Prostate gland (tissue), 2 donors: ENCODE data around the gene SHQ1. TPM values are rescaled to one million over a fixed set of nuclear protein-coding genes. Genes with fewer than 3 reads are reported as not detected.
"Not testable (repeated sequence)": the region's sequence is repeated elsewhere in the genome, so short reads cannot be mapped to it uniquely, and the experiment has no call there.

ENCODE experiments used
- DNase-seq: peaks from one replicate; pipeline ENCODE4 v3.0.0-alpha.2; 2019; ENCODE audit warnings: low spot score
- H3K27ac ChIP-seq, 2 donors: fragments of 200-600 bp; sonication (generic); 2 replicates each; pipeline ENCODE4 v1.5.1; 2017 to 2019
- H3K27me3 ChIP-seq: fragments of 200-600 bp; sonication (generic); replicated peaks from 2 replicates; pipeline ENCODE4 v1.5.1; 2019; ENCODE audit not compliant: insufficient read depth
- H3K36me3 ChIP-seq, 2 donors: fragments of 200-600 bp; sonication (generic); 1 replicate in 1 of 2; 2 replicates in 1 of 2; pipeline versions ENCODE4 v1.5.1 to v1.8.1; 2017 to 2019
- H3K4me1 ChIP-seq: fragments of 200-600 bp; sonication (generic); replicated peaks from 2 replicates; pipeline ENCODE4 v1.5.1; 2019
- H3K4me3 ChIP-seq, 2 donors: fragments of 200-600 bp; sonication (generic); 2 replicates each; pipeline ENCODE4 v1.5.1; 2017 to 2019
- H3K9me3 ChIP-seq: fragments of 200-600 bp; sonication (generic); 2 replicates; pipeline ENCODE4 v1.5.1; 2017
- POLR2A ChIP-seq: fragments of 450-650 bp; IDR thresholded peaks from one replicate; pipeline ENCODE4 v1.6.1; 2016; ENCODE audit warnings: antibody characterized with exemption, mild to moderate bottlenecking
- POLR2AphosphoS5 ChIP-seq: sonication (generic); formaldehyde crosslinking; IDR thresholded peaks from one replicate; pipeline ENCODE4 v1.6.1; 2017; ENCODE audit warnings: antibody characterized with exemption
- WGBS: methylation state at CpG from one replicate; pipeline ENCODE4 v1.1.5; 2018; 5-methylcytosine and 5-hydroxymethylcytosine counted together
- intact Hi-C: fragments of 100-400 bp; cut with DNase I; formaldehyde crosslinking; loops from one replicate; pipeline ENCODE4 v1.14.2; 2022
- total RNA-seq, 2 donors: library from RNA; depleted of rRNA; stranded (reverse); fragments of >200 nt; gene quantifications; one replicate each; pipeline ENCODE4 v1.1.0, GENCODE V29; 2016
- TF ChIP-seq, protein P1 (sequence below), 4 experiments: fragments of 200-600 bp in 2 of 4; fragments of 450-650 bp in 2 of 4; sonication (generic) in 2 of 4; IDR thresholded peaks; 1 replicate in 3 of 4; 2 replicates in 1 of 4; pipeline ENCODE4 v1.5.1; 2016 to 2019; ENCODE audit warnings: antibody characterized with exemption in 4 of 4, mild to moderate bottlenecking in 2 of 4, moderate library complexity in 2 of 4

Gene SHQ1
- total RNA-seq, 2 donors from 2014 or later = 12.9 to 31.9 TPM

- no peak overlapping the region for H3K4me3 ChIP-seq
- no peak for DNase-seq
- H3K4me1 ChIP-seq = no peaks in the 10 kb centered on the region
- no peaks in the 10 kb centered on the region for H3K9me3 ChIP-seq
- H3K36me3 ChIP-seq = no peaks in the 10 kb centered on the region
- 60% methylated on average over 17 of the region's 17 CpGs for WGBS
- intact Hi-C loops = no loop called here
- H3K27me3 ChIP-seq = no peaks in the 10 kb centered on the region
- TF ChIP-seq POLR2A (no peak), POLR2AphosphoS5 (peak; percentile 56)
- peak overlapping the region; percentile 77 to 88 for H3K27ac ChIP-seq
These were observed 102.9 kb downstream of the SHQ1 start for GRCh38 chr3:72745146-72745999.

- whole genome bisulfite sequencing = 30% methylated on average over 1 of the region's 1 CpG
- DNase-seq = no peak
- H3K36me3 ChIP-seq = no peaks in the 10 kb centered on the region
- intact Hi-C loops = no loop called here
- H3K27ac ChIP-seq = peak overlapping the region in 1 of 2 donors; percentile 36
- TF ChIP-seq POLR2AphosphoS5 (no peak), POLR2A (no peak)
- TF ChIP-seq, protein P1, sequence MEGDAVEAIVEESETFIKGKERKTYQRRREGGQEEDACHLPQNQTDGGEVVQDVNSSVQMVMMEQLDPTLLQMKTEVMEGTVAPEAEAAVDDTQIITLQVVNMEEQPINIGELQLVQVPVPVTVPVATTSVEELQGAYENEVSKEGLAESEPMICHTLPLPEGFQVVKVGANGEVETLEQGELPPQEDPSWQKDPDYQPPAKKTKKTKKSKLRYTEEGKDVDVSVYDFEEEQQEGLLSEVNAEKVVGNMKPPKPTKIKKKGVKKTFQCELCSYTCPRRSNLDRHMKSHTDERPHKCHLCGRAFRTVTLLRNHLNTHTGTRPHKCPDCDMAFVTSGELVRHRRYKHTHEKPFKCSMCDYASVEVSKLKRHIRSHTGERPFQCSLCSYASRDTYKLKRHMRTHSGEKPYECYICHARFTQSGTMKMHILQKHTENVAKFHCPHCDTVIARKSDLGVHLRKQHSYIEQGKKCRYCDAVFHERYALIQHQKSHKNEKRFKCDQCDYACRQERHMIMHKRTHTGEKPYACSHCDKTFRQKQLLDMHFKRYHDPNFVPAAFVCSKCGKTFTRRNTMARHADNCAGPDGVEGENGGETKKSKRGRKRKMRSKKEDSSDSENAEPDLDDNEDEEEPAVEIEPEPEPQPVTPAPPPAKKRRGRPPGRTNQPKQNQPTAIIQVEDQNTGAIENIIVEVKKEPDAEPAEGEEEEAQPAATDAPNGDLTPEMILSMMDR (IDR thresholded peaks at IDR 0.05) = no peak
- H3K27me3 ChIP-seq = no peaks in the 10 kb centered on the region
- H3K9me3 ChIP-seq = no peaks in the 10 kb centered on the region
- no peak overlapping the region for H3K4me3 ChIP-seq
- no peaks in the 10 kb centered on the region for H3K4me1 ChIP-seq
These were observed 103.9 kb downstream of the SHQ1 start for GRCh38 chr3:72744330-72744729.

- Histone ChIP-seq H3K27ac (peak overlapping the region; percentile 64 to 78), H3K4me3 (no peak overlapping the region), H3K36me3 (no peaks in the 10 kb centered on the region), H3K4me1 (no peaks in the 10 kb centered on the region), H3K27me3 (no peaks in the 10 kb centered on the region), H3K9me3 (no peaks in the 10 kb centered on the region)
- WGBS = 73% methylated on average over 6 of the region's 6 CpGs
- TF ChIP-seq POLR2AphosphoS5 (peak; percentile 13), POLR2A (no peak)
- TF ChIP-seq, protein P1 (IDR thresholded peaks at IDR 0.05) = no peak
- intact Hi-C loops = no loop called here
- DNase-seq = peak; percentile 62
These were observed 108.4 kb downstream of the SHQ1 start for GRCh38 chr3:72739531-72740466.

- Histone ChIP-seq H3K27me3 (no peaks in the 10 kb centered on the region), H3K36me3 (no peaks in the 10 kb centered on the region), H3K27ac (peak overlapping the region; percentile 64 to 78), H3K4me3 (peak overlapping the region; percentile 23 to 31), H3K4me1 (no peaks in the 10 kb centered on the region), H3K9me3 (no peaks in the 10 kb centered on the region)
- intact Hi-C loops = no loop called here
- TF ChIP-seq, protein P1 (IDR thresholded peaks at IDR 0.05) = peak in 1 of 4 experiments; percentile 7
- TF ChIP-seq POLR2A (no peak), POLR2AphosphoS5 (no peak)
- peak; percentile 53 for DNase-seq
- WGBS = 17% methylated on average over 47 of the region's 53 CpGs
These were observed 109.3 kb downstream of the SHQ1 start for GRCh38 chr3:72738752-72739530.

DNA sequence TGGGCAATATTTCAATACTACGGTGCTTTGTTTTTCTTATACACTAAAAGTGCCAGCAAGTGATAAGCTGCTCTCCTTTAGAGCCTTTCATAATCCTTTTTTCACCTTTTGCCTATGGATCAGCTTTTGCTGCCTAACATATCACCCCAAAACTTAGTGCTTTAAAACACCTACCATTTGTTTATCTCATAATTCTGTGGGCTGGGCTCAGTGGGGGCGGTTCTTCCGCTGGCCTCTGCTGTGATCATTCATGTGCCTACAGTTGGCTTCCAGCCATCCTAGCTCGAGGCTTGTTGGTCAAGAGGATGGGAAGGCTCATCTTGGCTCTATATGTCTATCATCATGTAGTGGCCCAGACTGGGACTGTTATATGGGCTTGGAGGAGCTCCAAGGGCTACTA, 113.2 kb downstream of the SHQ1 start:
- H3K4me3 ChIP-seq, intact Hi-C loops, DNase-seq, H3K9me3 ChIP-seq, H3K4me1 ChIP-seq, H3K27me3 ChIP-seq, H3K36me3 ChIP-seq, H3K27ac ChIP-seq: not testable (repeated sequence)
- WGBS = 78% methylated on average over 4 of the region's 4 CpGs
